ENCODE data around the gene RBM14.
"Not testable (repeated sequence)": the region's sequence is repeated elsewhere in the genome, so short reads cannot be mapped to it uniquely, and the experiment has no call there.

RBM14 gene

GRCh38 chr11:66632952-66633351, 16.5 kb downstream of the RBM14 start:
- DNase-seq (ENCODE audit: low read depth): no peak

GRCh38 chr11:66636411-66636810, 20.0 kb downstream of the RBM14 start:
- DNase-seq (ENCODE audit: low read depth): no peak

- no peak for DNase-seq (ENCODE audit: low read depth)
Observed at GRCh38 chr11:66637557-66638176, 21.2 kb downstream of the RBM14 start.

- DNase-seq (ENCODE audit: low read depth): peak; percentile 95
Observed at GRCh38 chr11:66638177-66639065, 22.0 kb downstream of the RBM14 start, which contains the start of gene RBM4. TSS of gene RBM4 (plus strand) at chr11:66638703. CDS start at chr11:66639712, 1,009 bp downstream.

GRCh38 chr11:66639066-66639813, 22.8 kb downstream of the RBM14 start:
- no peak for DNase-seq (ENCODE audit: low read depth)

- not testable (repeated sequence) for DNase-seq (ENCODE audit: low read depth)
Observed at GRCh38 chr11:66639814-66640340, 23.4 kb downstream of the RBM14 start.

- DNase-seq (ENCODE audit: low read depth): no peak
Observed at GRCh38 chr11:66641834-66642233, 25.4 kb downstream of the RBM14 start.

GRCh38 chr11:66643745-66644437, 27.5 kb downstream of the RBM14 start:
- DNase-seq (ENCODE audit: low read depth): no peak

GRCh38 chr11:66646828-66647227, 30.4 kb downstream of the RBM14 start:
- DNase-seq (ENCODE audit: low read depth): no peak

- DNase-seq (ENCODE audit: low read depth): no peak
Observed at GRCh38 chr11:66649903-66650302, 33.5 kb downstream of the RBM14 start.

GRCh38 chr11:66651016-66651415, 34.6 kb downstream of the RBM14 start:
- DNase-seq (ENCODE audit: low read depth): no peak

GRCh38 chr11:66652651-66653050, 36.2 kb downstream of the RBM14 start:
- DNase-seq (ENCODE audit: low read depth): no peak

- no peak for DNase-seq (ENCODE audit: low read depth)
Observed at GRCh38 chr11:66653123-66653522, 36.7 kb downstream of the RBM14 start.

GRCh38 chr11:66659763-66660162, 43.3 kb downstream of the RBM14 start:
- DNase-seq (ENCODE audit: low read depth): no peak

- no peak for DNase-seq (ENCODE audit: low read depth)
Observed at GRCh38 chr11:66663741-66664296, 47.4 kb downstream of the RBM14 start.

- no peak for DNase-seq (ENCODE audit: low read depth)
Observed at GRCh38 chr11:66665369-66665768, 48.9 kb downstream of the RBM14 start.

- no peak for DNase-seq (ENCODE audit: low read depth)
Observed at GRCh38 chr11:66670816-66671215, 54.4 kb downstream of the RBM14 start.

- no peak for DNase-seq (ENCODE audit: low read depth)
Observed at GRCh38 chr11:66674964-66675602, 58.7 kb downstream of the RBM14 start.

- DNase-seq (ENCODE audit: low read depth): no peak
Observed at GRCh38 chr11:66676282-66676919, 60.0 kb downstream of the RBM14 start.
